ENCODE measurements around the gene AUNIP. TPM values are rescaled to one million over a fixed set of nuclear protein-coding genes. Genes with fewer than 3 reads are reported as not detected.

AUNIP gene
- total RNA-seq, 5 donors from 2014 or later (not counting 1 experiment from before 2014, with no cell fraction given): 0.20 to 0.35 TPM; not detected in 3

DNA sequence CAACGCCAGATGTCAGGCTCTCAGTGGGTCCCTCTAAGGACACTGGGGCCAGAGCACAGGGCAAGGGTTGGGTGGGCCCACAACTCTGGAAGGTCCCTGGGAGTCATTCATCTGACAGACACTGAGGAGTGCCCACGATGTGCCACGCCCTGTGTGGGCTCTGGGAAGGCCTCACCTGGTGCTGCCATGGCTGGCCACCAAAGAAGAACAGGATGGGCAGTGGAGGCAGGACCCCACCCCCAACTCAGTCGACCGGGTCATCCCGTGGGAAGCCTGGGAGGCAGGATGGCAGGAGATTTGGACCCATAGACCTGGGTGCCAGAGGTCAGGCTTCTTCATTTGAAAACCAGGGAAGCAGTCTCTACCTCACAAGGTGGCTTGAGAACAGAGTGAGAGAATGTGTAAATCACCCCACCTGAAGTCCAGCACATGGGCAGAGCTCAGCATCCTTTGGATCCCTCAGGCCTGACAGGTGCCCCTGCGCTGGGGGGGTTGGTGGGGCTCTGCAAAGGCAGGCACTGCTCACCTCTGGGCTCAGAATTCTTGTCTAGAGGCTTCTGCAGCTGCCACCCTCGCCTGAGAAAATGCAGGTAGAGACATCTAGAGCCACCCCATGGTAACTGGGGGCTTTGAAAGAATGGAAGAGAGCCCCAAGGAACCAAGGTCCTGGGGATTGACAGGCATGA, 60.4 kb downstream of the AUNIP start:
- no peak for ATAC-seq (replicated peaks in 1 of 4)
- peak in 1 of 35 experiments; percentile 22 for DNase-seq
- ChIA-PET POLR2A (no interaction called here), CTCF (no interaction called here)
- H3K27me3 ChIP-seq (replicated peaks in 1 of 2; ENCODE audit: control insufficient read depth in 2 of 2, extremely low read depth in 1 of 2, insufficient read depth in 2 of 2, low read length in 1 of 2): no peaks in the 10 kb centered on the region
- H3K36me3 ChIP-seq (ENCODE audit: control insufficient read depth in 2 of 2, extremely low read depth in 1 of 2, insufficient read depth in 1 of 2, low read length in 1 of 2): no peaks in the 10 kb centered on the region
- Mint-ChIP-seq H3K4me1 (peaks cover 72 to 81% (median 73%) of the 10 kb centered on the region in 3 donors), H3K27me3 (no peaks in the 10 kb centered on the region), H3K36me3 (no peaks in the 10 kb centered on the region), H3K27ac (peak overlapping the region; percentile 93 to 96), H3K4me3 (peak overlapping the region; percentile 71 to 75 (median 71)), H3K9me3 (no peaks in the 10 kb centered on the region)
- WGBS (ENCODE audit: insufficient coverage): 98% methylated on average over 5 of the region's 8 CpGs
- no peak overlapping the region for H3K27ac ChIP-seq (ENCODE audit: low read length)
- H3K4me3 ChIP-seq (ENCODE audit: control insufficient read depth in 1 of 2, extremely low read depth in 1 of 2, low read length in 1 of 2): no peak overlapping the region
- H3K9me3 ChIP-seq: no peaks in the 10 kb centered on the region
- H3K4me1 ChIP-seq (ENCODE audit: control insufficient read depth in 1 of 2, extremely low read depth in 1 of 2, insufficient read depth in 2 of 2, low read length in 2 of 2): peaks cover 20 to 77% of the 10 kb centered on the region in 2 experiments

DNA sequence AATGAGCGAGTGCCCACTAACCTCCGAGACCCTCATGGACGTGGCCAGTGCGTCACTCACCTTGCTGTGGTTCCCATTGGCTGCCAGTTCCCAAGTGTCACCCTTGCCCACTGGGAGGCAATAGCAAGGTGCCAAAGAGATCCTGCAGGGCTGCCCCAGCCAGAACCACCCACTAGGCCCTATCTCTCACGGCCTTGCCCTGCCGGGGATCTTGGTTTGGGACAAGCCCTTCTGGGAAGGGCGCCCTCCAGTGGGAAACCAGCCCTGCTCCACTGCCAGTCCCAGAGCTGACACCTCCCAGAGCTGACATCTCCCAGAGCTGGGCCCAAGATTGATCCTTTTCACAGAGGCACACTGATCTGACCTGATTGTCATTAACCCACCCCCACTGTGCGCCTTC, 61.3 kb downstream of the AUNIP start:
- CTCF ChIA-PET: interaction anchor here in 1 of 2 donors (0.7 kb wide), 1 partner anchor 179 kb away, joined by 3 read pairs; no protein-coding TSS in a partner anchor
- Mint-ChIP-seq H3K9me3 (no peaks in the 10 kb centered on the region), H3K4me1 (peaks cover 71 to 81% (median 73%) of the 10 kb centered on the region in 3 donors), H3K4me3 (peak overlapping the region in 2 of 3 donors; percentile 71 to 75), H3K27ac (peak overlapping the region; percentile 93 to 96), H3K36me3 (no peaks in the 10 kb centered on the region), H3K27me3 (no peaks in the 10 kb centered on the region)
- Histone ChIP-seq H3K36me3 (ENCODE audit: control insufficient read depth in 2 of 2, extremely low read depth in 1 of 2, insufficient read depth in 1 of 2, low read length in 1 of 2) (no peaks in the 10 kb centered on the region), H3K27me3 (replicated peaks in 1 of 2; ENCODE audit: control insufficient read depth in 2 of 2, extremely low read depth in 1 of 2, insufficient read depth in 2 of 2, low read length in 1 of 2) (no peaks in the 10 kb centered on the region), H3K4me1 (ENCODE audit: control insufficient read depth in 1 of 2, extremely low read depth in 1 of 2, insufficient read depth in 2 of 2, low read length in 2 of 2) (peaks cover 20 to 78% of the 10 kb centered on the region in 2 experiments), H3K27ac (ENCODE audit: low read length) (no peak overlapping the region), H3K9me3 (no peaks in the 10 kb centered on the region), H3K4me3 (ENCODE audit: control insufficient read depth in 1 of 2, extremely low read depth in 1 of 2, low read length in 1 of 2) (no peak overlapping the region)
- ATAC-seq (replicated peaks in 1 of 4) (no peak), DNase-seq (peak in 2 of 35 experiments; percentile 23 to 49)
- POLR2A ChIA-PET: interaction anchor here in 1 of 2 donors (0.6 kb wide), 1 partner anchor 911 kb away, joined by 7 read pairs; no protein-coding TSS in a partner anchor
- 89% methylated on average over 7 of the region's 8 CpGs for WGBS (ENCODE audit: insufficient coverage)

- peak overlapping the region; percentile 53 to 75 (median 67) for H3K4me3 Mint-ChIP-seq
- no peaks in the 10 kb centered on the region for H3K9me3 ChIP-seq
- ChIA-PET CTCF (interaction anchor here (0.6 to 1.8 kb wide), 4 partner anchors 27 to 178 kb away, joined by 3 to 4 read pairs (median 3); no protein-coding TSS in a partner anchor), POLR2A (no interaction called here)
- H3K36me3 Mint-ChIP-seq: peaks cover under 1% of the 10 kb centered on the region
- H3K27me3 Mint-ChIP-seq: no peaks in the 10 kb centered on the region
- no peaks in the 10 kb centered on the region for H3K36me3 ChIP-seq (ENCODE audit: control insufficient read depth in 2 of 2, extremely low read depth in 1 of 2, insufficient read depth in 1 of 2, low read length in 1 of 2)
- no peaks in the 10 kb centered on the region for H3K27me3 ChIP-seq (replicated peaks in 1 of 2; ENCODE audit: control insufficient read depth in 2 of 2, extremely low read depth in 1 of 2, insufficient read depth in 2 of 2, low read length in 1 of 2)
- peaks cover 20 to 68% of the 10 kb centered on the region in 2 experiments for H3K4me1 ChIP-seq (ENCODE audit: control insufficient read depth in 1 of 2, extremely low read depth in 1 of 2, insufficient read depth in 2 of 2, low read length in 2 of 2)
- H3K9me3 Mint-ChIP-seq: no peaks in the 10 kb centered on the region
- no peak overlapping the region for H3K4me3 ChIP-seq (ENCODE audit: control insufficient read depth in 1 of 2, extremely low read depth in 1 of 2, low read length in 1 of 2)
- peak overlapping the region; percentile 93 to 96 for H3K27ac Mint-ChIP-seq
- H3K4me1 Mint-ChIP-seq: peaks cover 61 to 73% (median 63%) of the 10 kb centered on the region in 3 donors
- 0% methylated on average over 14 of the region's 19 CpGs for WGBS (ENCODE audit: insufficient coverage)
- DNase-seq (peak; percentile 57 to 89 (median 79)), ATAC-seq (replicated peaks in 1 of 4) (peak; percentile 59 to 64 (median 62))
- peak overlapping the region; percentile 42 for H3K27ac ChIP-seq (ENCODE audit: low read length)
Observed at GRCh38 chr1:25796811-25797458, 62.3 kb downstream of the AUNIP start.

DNA sequence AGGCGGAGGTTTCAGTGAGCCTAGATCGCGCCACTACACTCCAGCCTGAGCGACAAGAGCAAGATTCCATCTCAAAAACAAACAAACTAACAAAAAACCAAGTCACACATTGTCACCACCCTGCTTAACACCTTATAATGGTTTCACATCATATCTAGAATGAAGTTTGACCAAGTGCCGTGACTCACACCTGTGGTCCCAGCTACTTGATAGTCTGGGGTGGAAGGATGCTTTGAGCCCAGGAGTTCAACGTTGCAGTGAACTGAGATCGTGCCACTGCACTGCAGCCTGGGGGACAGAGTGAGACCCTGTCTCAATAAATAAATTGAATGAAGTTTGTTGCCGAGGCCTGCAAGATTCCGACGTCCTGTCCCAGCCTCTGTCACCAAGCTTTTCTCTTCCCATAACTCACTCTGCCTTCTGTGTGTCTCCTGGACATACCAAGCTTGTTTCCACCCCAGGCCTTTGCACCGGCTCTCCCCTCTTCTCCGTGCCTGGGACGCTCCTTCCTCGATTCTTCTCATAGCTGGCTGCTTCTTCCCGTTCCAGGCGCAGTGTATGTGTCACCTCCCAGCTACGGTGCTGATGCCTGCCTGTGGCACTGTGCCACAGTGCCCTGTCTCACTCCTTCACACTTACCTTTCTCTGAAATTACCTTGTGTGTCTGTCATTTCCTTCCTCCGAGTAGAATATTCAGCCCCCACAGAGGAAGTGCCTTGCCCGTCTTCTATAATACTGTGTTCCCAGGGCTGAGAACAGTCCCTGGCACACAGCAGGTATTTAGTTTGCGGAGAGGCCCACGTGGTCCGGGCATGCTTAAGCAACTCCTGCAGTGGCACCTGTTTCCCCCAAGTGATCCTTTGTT, 63.1 kb downstream of the AUNIP start:
- ATAC-seq (replicated peaks in 1 of 4) (peak; percentile 61 to 84 (median 68)), DNase-seq (peak in 32 of 35 experiments; percentile 25 to 77 (median 56))
- CTCF ChIA-PET: interaction anchor here (0.9 to 1.8 kb wide), 4 partner anchors 21 to 177 kb away, joined by 3 to 5 read pairs (median 4); no protein-coding TSS in a partner anchor
- Mint-ChIP-seq H3K36me3 (peaks cover 3% of the 10 kb centered on the region), H3K4me3 (peak overlapping the region; percentile 53 to 75 (median 67)), H3K27me3 (no peaks in the 10 kb centered on the region), H3K27ac (peak overlapping the region; percentile 93 to 96), H3K9me3 (no peaks in the 10 kb centered on the region), H3K4me1 (peaks cover 58 to 69% (median 60%) of the 10 kb centered on the region in 3 donors)
- no peaks in the 10 kb centered on the region for H3K36me3 ChIP-seq (ENCODE audit: control insufficient read depth in 2 of 2, extremely low read depth in 1 of 2, insufficient read depth in 1 of 2, low read length in 1 of 2)
- H3K27ac ChIP-seq (ENCODE audit: low read length): peak overlapping the region; percentile 42
- peaks cover 20 to 62% of the 10 kb centered on the region in 2 experiments for H3K4me1 ChIP-seq (ENCODE audit: control insufficient read depth in 1 of 2, extremely low read depth in 1 of 2, insufficient read depth in 2 of 2, low read length in 2 of 2)
- 42% methylated on average over 22 of the region's 22 CpGs for WGBS (ENCODE audit: insufficient coverage)
- POLR2A ChIA-PET: interaction anchor here in 1 of 2 donors (0.5 kb wide), 1 partner anchor 11 kb away, joined by 5 read pairs; no protein-coding TSS in a partner anchor
- H3K27me3 ChIP-seq (replicated peaks in 1 of 2; ENCODE audit: control insufficient read depth in 2 of 2, extremely low read depth in 1 of 2, insufficient read depth in 2 of 2, low read length in 1 of 2): no peaks in the 10 kb centered on the region
- H3K4me3 ChIP-seq (ENCODE audit: control insufficient read depth in 1 of 2, extremely low read depth in 1 of 2, low read length in 1 of 2): no peak overlapping the region
- no peaks in the 10 kb centered on the region for H3K9me3 ChIP-seq

- no peaks in the 10 kb centered on the region for H3K9me3 ChIP-seq
- CTCF ChIA-PET: no interaction called here
- Mint-ChIP-seq H3K36me3 (peaks cover 6% of the 10 kb centered on the region), H3K27me3 (no peaks in the 10 kb centered on the region), H3K9me3 (no peaks in the 10 kb centered on the region), H3K4me3 (no peak overlapping the region), H3K27ac (peak overlapping the region; percentile 43 to 96), H3K4me1 (peaks cover 49 to 61% (median 53%) of the 10 kb centered on the region in 3 donors)
- DNase-seq (no peak), ATAC-seq (replicated peaks in 1 of 4) (no peak)
- 76% methylated on average over 2 of the region's 2 CpGs for WGBS (ENCODE audit: insufficient coverage)
- no peak overlapping the region for H3K27ac ChIP-seq (ENCODE audit: low read length)
- H3K4me3 ChIP-seq (ENCODE audit: control insufficient read depth in 1 of 2, extremely low read depth in 1 of 2, low read length in 1 of 2): no peak overlapping the region
- POLR2A ChIA-PET: no interaction called here
- H3K36me3 ChIP-seq (ENCODE audit: control insufficient read depth in 2 of 2, extremely low read depth in 1 of 2, insufficient read depth in 1 of 2, low read length in 1 of 2): peaks cover 0 to under 1% of the 10 kb centered on the region in 2 donors
- H3K27me3 ChIP-seq (replicated peaks in 1 of 2; ENCODE audit: control insufficient read depth in 2 of 2, extremely low read depth in 1 of 2, insufficient read depth in 2 of 2, low read length in 1 of 2): no peaks in the 10 kb centered on the region
- H3K4me1 ChIP-seq (ENCODE audit: control insufficient read depth in 1 of 2, extremely low read depth in 1 of 2, insufficient read depth in 2 of 2, low read length in 2 of 2): peaks cover 15 to 53% of the 10 kb centered on the region in 2 experiments
Observed at GRCh38 chr1:25795211-25795610, 64.0 kb downstream of the AUNIP start.
